ENCODE measurements around the gene ZBTB18.

- TF ChIP-seq CTCF (IDR thresholded peaks at IDR 0.05 in 2 of 3, conservative IDR thresholded peaks at IDR 0.05 in 1 of 3; ENCODE audit: borderline replicate concordance in 1 of 3, insufficient read depth in 1 of 3, low read depth in 2 of 3, low read length in 2 of 3): no peak
- TF ChIP-seq POLR2A (IDR thresholded peaks at IDR 0.05; ENCODE audit: borderline replicate concordance, extremely low read depth, insufficient read depth, insufficient read length): no peak
Measured at GRCh38 chr1:244095529-244095911, 44.4 kb downstream of the ZBTB18 start.

Measured in HCT116 (cell line).